Measurements from ENCODE around the gene NRXN3. TPM values are rescaled to one million over a fixed set of nuclear protein-coding genes. Genes with fewer than 3 reads are reported as not detected.

Gene NRXN3
- total and polyA plus RNA-seq, 8 donors = 0.53 to 2.5 (median 1.5) TPM

GRCh38 chr14:79514700-79515099, 1344.5 kb downstream of the NRXN3 start:
- Histone ChIP-seq H3K4me1 (no peaks in the 10 kb centered on the region), H3K4me3 (no peak overlapping the region), H3K27ac (no peak overlapping the region), H3K36me3 (no peaks in the 10 kb centered on the region), H3K9me3 (no peaks in the 10 kb centered on the region), H3K27me3 (no peaks in the 10 kb centered on the region)
- FAIRE-seq (no peak), DNase-seq (no peak), ATAC-seq (no peak)
- 68 to 81% methylated on average over 2 of the region's 2 CpGs for WGBS, 2 donors
- no peak for TF ChIP-seq CTCF (IDR thresholded peaks at IDR 0.05)
- intact Hi-C loops (cut with DNase I) = no loop called here

- no peak for TF ChIP-seq CTCF (IDR thresholded peaks at IDR 0.05)
- H3K27me3 ChIP-seq = no peaks in the 10 kb centered on the region
- no peaks in the 10 kb centered on the region for H3K9me3 ChIP-seq
- no peaks in the 10 kb centered on the region for H3K4me1 ChIP-seq
- FAIRE-seq = no peak
- no peak overlapping the region for H3K27ac ChIP-seq
- intact Hi-C loops (cut with DNase I) = no loop called here
- H3K36me3 ChIP-seq = no peaks in the 10 kb centered on the region
- 60 to 67% methylated on average over 3 of the region's 3 CpGs for WGBS, 2 donors
- H3K4me3 ChIP-seq = no peak overlapping the region
- DNase-seq = no peak
- no peak for ATAC-seq
Observed at GRCh38 chr14:79515158-79515557, 1345.0 kb downstream of the NRXN3 start.

GRCh38 chr14:79516009-79516408, 1345.8 kb downstream of the NRXN3 start:
- no peak for FAIRE-seq

GRCh38 chr14:79525416-79525815, 1355.2 kb downstream of the NRXN3 start:
- FAIRE-seq = no peak

More at GRCh38 chr14:79516009-79516408, 1345.8 kb downstream of the NRXN3 start:
- WGBS, 2 donors = 93 to 97% methylated on average over 2 of the region's 2 CpGs
- H3K4me1 ChIP-seq = no peaks in the 10 kb centered on the region
- H3K27ac ChIP-seq = no peak overlapping the region
- H3K9me3 ChIP-seq = no peaks in the 10 kb centered on the region
- ATAC-seq (no peak), DNase-seq (no peak)
- intact Hi-C loops (cut with DNase I) = no loop called here
- H3K27me3 ChIP-seq = no peaks in the 10 kb centered on the region
- H3K36me3 ChIP-seq = no peaks in the 10 kb centered on the region
- no peak overlapping the region for H3K4me3 ChIP-seq
- no peak for TF ChIP-seq CTCF (IDR thresholded peaks at IDR 0.05)

More at GRCh38 chr14:79525416-79525815, 1355.2 kb downstream of the NRXN3 start:
- ATAC-seq (no peak), DNase-seq (no peak)
- Histone ChIP-seq H3K9me3 (no peaks in the 10 kb centered on the region), H3K4me1 (no peaks in the 10 kb centered on the region), H3K36me3 (no peaks in the 10 kb centered on the region), H3K27ac (no peak overlapping the region), H3K27me3 (no peaks in the 10 kb centered on the region), H3K4me3 (no peak overlapping the region)
- WGBS, 2 donors = 95 to 98% methylated on average over 3 of the region's 3 CpGs
- intact Hi-C loops (cut with DNase I) = no loop called here
- TF ChIP-seq CTCF (IDR thresholded peaks at IDR 0.05) = no peak

All from pancreas (tissue), 10 donors.